SK-MEL-5 (cell line): ENCODE results near the gene MORN5. TPM values are rescaled to one million over a fixed set of nuclear protein-coding genes. Genes with fewer than 3 reads are reported as not detected.

Experiments
- DNase-seq: peaks from one replicate; pipeline ENCODE4 v3.0.0-alpha.2; 2016; ENCODE audit warnings: low read depth, low spot score
- in situ Hi-C: cut with HindIII; loops from 2 replicates; pipeline ENCODE4 v1.10.0; 2016; ENCODE audit warnings: low sequenced_read_pairs, high pct_unique_total_duplicates, low pct_unique_long_range_greater_than_20kb
- total RNA-seq: library from RNA; depleted of rRNA; stranded (reverse); fragments of >200 nt; shearing (Covaris generic); gene quantifications from 2 replicates; pipeline ENCODE4 v1.2.3, GENCODE V29; 2014

Gene MORN5
- total RNA-seq, 1 experiment from 2014 or later: 0.32 TPM

- in situ Hi-C loops: no loop called here
- no peak for DNase-seq
Measured at GRCh38 chr9:122218071-122218934, 58.6 kb downstream of the MORN5 start.

- no peak for DNase-seq
- in situ Hi-C loops: no loop called here
Measured at GRCh38 chr9:122218935-122219855, 59.5 kb downstream of the MORN5 start.

- in situ Hi-C loops: no loop called here
Measured at GRCh38 chr9:122219856-122220672, 60.4 kb downstream of the MORN5 start.

GRCh38 chr9:122220673-122221182, 61.0 kb downstream of the MORN5 start:
- in situ Hi-C loops: no loop called here
- DNase-seq: no peak

More at GRCh38 chr9:122219856-122220672, 60.4 kb downstream of the MORN5 start:
- DNase-seq: no peak

- in situ Hi-C loops: no loop called here
- DNase-seq: no peak
Measured at GRCh38 chr9:122221183-122221811, 61.6 kb downstream of the MORN5 start.

- no peak for DNase-seq
- in situ Hi-C loops: no loop called here
Measured at GRCh38 chr9:122222791-122223190, 63.1 kb downstream of the MORN5 start.

GRCh38 chr9:122223435-122223834, 63.7 kb downstream of the MORN5 start:
- DNase-seq: no peak
- in situ Hi-C loops: no loop called here

- in situ Hi-C loops: no loop called here
Measured at GRCh38 chr9:122225312-122226141, 65.8 kb downstream of the MORN5 start.

GRCh38 chr9:122226142-122226757, 66.5 kb downstream of the MORN5 start:
- DNase-seq: no peak
- in situ Hi-C loops: no loop called here

More at GRCh38 chr9:122225312-122226141, 65.8 kb downstream of the MORN5 start:
- DNase-seq: no peak

GRCh38 chr9:122226758-122227574, 67.3 kb downstream of the MORN5 start:
- no peak for DNase-seq
- in situ Hi-C loops: no loop called here

- no peak for DNase-seq
- in situ Hi-C loops: no loop called here
Measured at GRCh38 chr9:122227575-122227900, 67.8 kb downstream of the MORN5 start.

GRCh38 chr9:122228191-122228567, 68.5 kb downstream of the MORN5 start:
- in situ Hi-C loops: no loop called here

GRCh38 chr9:122228568-122229484, 69.1 kb downstream of the MORN5 start, which contains the start of gene LHX6:
LHX6 (minus strand) TSS chr9:122228957; CDS start chr9:122228740, 217 bp downstream.
- no peak for DNase-seq
- in situ Hi-C loops: no loop called here

More at GRCh38 chr9:122228191-122228567, 68.5 kb downstream of the MORN5 start:
- no peak for DNase-seq

- in situ Hi-C loops: no loop called here
- DNase-seq: no peak
Measured at GRCh38 chr9:122229485-122229837, 69.8 kb downstream of the MORN5 start.
